Stimulated activated CD4-positive, alpha-beta T cell treated with anti-CD3 and anti-CD28 coated beads, Interleukin-12 subunit alpha, Interleukin-12 subunit beta, amount 100 ng/mL, for 24 hours (primary cell): ENCODE results near the gene CHSY1.
A peak's percentile ranks its signal among the peaks of the same experiment; 100 is the strongest.

Source experiments
- DNase-seq, 2 experiments: peaks; one replicate each; pipeline ENCODE4 v3.0.0-alpha.2; 2020; ENCODE audit warnings: low read depth in 2 of 2

CHSY1 gene

DNA sequence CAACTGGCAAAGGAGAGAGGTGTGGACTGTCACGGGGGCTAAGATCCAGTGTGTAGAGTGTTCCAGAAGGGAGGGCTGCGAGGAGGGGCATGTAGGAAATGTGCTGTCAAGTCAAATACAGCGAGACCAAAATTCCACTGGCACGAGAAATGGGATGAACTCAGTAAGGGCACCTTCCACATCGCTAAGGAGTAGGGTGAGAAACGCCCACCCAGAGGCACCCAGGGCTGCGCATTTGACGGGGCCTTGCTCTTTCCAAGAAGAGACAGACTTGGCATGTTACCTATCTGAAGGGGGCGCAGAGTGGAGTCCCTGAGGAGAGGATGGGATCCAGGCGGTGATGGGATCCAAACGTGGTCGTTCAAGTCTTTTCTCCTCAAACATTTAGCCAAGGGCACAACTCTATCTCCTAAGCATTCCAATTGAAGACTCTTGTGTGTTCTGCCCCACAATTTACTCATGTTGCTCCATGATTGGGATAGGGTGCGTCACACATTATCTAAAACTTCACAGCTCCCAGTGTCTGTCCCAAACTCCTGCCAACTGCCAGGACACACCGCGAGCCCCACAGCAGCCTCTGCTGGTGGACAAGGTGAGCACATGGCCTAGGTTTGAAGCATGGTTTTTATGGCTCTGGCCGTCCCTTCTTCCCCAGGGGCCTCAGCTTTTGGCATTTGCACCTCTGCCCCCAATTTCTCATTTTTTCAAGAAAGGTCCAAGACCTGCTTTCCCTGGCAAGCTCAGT is 17.8 kb upstream of the CHSY1 start:
- no peak for DNase-seq

DNA sequence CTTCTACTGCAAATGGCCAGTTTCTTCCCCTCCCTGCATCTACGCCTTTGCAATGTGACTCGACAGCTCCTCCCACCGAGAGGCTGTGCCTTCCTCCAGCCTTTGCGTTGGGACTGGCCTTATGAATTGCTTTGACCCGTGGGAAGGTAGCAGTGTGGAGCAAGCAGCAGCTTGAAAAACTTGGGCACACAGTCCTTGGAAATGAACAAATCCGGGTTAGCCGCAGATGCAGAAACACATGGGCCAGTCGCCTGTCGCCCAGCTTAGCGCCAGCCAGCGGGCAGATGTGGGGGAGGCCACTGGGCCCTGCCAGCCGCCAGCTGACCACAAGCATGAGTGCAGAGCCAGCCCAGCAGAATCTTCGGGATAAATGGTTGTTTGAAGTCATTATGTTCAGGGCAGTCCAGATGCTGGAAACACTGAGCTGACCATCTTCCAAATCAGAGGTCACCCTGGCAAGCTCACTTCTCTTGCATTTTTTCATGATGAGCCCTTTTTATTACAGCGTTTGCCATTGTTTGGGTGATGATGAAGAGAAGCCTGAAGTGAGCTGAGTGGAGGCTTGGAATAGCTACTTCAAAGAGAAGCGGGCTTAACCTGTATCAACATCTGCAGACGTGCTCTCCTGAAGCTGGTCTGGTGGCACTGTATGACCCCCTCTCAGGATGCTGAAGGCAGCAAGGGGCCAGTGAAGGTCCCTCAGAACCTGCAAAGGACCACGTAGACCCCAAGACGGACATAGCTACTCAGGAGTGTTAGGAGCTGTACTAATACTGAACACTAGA is 15.7 kb upstream of the CHSY1 start:
- no peak for DNase-seq

DNA sequence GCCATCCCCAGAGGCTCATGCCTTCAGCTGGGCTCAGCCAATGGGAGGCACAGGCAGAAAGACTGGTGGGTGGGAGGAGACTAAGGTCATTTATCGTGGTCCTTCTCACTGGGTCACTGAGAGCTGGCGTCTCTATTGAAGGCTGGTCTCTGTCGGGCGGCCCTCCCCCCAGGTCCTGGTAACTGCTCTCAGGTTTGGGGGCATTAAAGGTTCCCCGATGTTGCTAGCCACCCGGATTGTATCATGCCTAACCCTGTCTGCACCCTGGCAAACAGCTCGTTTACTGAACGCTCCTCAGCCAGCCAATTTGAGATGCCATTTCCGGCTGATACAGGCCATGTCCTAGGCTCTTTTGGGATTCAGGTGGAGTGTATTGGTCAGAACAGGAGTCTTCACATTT is 14.9 kb upstream of the CHSY1 start:
- DNase-seq: no peak

DNA sequence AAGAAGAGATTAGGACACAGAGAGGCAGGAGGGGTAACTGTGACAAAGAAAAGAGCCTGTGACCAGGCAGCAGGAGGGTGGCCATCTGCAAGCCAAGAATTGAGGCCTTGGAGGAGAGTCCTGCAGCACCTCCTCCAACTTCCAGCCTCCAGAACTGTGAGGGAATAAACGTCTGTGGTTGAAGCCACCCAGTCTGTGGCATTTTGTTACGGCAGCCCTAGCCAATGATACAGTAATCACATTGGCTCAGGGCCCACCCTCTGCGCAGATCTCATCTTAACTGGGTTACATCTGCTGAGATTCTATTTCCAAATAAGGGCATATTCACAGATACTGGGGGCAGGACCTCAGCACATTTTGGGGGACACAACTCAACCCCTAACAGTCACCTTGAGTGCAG is 14.2 kb upstream of the CHSY1 start:
- no peak for DNase-seq

DNA sequence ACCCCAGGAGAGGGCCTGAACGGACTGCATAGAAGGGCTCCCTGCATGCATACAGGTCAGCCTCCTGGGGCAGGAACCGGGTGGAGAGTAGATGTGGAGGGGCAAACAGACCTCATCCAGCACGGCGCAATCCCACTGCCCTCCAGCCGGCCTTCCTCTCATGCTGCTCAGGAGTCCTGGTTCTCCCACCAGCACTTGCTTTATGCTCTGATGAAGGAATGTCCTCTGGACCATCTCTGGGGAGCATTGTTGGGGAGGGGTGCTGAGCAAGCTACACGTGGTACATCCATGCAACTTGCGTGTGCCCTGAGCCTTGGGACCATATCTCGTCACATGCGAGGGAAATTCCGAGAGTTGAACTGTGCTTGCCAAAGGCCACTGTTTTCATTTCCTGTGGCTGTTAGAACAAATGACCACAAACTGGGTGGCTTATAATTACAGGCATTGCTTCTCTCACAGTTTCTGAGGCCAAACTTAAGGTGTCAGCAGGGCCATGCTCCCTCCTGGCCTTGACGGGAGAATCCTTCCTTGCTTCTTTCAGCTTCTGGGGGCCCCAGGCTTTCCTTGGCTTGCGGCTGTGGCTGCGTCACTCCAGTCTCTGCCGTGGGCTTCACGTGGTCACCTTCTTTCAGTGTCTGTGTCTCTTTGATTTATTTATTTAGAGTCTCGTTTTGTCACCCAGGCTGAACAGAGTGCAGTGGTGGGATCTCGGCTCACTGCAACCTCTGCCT is 13.2 kb upstream of the CHSY1 start:
- no peak for DNase-seq

DNA sequence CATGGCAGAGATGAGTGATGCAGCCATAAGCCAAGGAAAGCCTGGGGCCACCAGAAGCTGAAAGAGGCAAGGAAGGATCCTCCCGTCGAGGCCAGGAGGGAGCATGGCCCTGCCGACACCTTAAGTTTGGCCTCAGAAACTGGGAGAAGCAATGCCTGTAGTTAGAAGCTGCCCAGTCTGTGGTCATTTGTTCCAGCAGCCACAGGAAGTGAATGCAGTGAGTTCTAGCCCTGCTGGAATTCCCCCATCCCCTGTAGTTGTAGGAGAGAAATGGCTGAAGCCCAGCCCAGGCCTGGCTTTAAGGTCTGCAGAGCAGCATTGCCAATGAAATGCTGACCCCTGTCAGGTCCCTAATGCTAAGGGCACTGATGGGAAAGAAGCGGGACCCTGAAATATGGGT is 12.2 kb upstream of the CHSY1 start:
- no peak for DNase-seq

DNA sequence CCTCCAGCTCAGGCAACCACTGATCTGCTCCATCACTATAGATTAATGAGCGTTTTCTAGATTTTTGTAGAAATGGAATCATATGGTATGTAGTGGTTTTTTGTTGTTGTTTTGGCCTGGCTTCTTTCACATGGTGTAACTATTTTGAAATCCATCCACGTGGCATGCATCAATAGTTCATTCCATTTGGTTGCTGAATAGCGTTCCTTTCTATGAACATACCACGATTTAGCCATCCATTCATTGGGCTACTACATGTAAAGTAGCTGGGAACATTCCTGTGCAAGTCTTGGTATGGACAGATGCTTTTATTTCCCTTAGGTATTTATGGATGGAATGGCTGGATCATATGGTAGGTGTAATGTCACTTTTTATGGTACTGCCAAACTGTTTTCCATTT is 10.7 kb upstream of the CHSY1 start:
- no peak for DNase-seq

DNA sequence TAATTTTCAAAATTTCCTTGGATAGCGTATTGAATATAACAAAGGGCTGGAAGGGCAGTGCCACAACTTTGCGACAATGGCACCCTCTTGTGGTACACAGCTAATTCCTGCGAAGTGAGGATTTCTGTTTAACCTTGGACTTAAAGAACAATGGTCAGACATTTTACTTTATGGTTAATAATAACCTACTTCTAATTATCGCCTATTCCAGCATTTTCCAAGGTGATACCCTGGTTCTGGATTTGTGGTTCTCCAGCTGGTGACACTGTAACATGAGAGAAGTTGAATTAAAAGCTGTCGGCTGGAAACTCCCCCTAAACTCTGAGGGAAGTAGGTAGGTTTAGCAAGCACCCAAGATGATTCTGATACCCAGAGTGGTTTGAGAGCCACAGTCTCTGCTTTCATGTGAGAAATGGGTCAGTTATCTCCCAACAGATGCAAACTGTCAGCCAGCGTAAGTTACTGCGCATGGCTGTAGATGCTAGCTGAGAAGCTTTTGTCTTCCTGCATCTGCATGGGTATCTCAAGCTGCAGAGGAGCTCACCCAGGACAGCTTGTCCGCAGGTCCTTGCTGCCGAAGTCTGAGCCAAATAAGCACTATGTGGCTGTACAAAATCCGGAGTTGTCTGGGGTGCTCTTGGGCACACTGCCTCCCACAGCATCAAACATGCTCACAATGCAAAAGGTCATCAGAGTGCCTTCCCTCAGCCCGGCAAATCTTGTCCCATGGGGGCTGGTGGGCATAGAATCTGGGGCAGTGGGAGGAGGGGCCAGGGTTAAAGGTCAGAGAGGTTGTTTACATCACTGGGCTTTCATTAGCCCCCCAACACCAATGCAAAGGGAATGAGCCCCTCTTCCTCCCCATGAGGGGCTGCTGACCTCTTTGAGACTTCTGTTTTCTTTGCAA is 6.6 kb upstream of the CHSY1 start:
- peak in 1 of 2 experiments; percentile 36 for DNase-seq

DNA sequence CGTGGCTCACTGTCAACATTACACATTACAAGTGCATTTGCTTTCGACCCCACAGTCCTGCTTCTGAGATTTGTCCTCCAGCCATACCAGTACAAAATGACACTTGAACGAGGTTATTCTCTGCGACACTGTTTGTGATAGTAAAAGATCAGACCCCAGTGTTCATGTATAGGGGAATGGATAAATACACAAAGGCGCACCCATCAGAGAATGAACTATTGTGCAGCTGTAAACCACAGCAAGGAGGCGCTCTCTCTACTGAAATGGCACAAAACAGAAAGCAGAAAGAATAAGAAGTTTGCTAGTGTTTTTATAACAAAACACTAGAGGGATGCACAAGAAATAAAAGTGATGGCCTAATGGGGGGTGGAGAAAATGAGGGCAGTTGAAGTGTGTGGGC is 4.9 kb upstream of the CHSY1 start:
- no peak for DNase-seq

DNA sequence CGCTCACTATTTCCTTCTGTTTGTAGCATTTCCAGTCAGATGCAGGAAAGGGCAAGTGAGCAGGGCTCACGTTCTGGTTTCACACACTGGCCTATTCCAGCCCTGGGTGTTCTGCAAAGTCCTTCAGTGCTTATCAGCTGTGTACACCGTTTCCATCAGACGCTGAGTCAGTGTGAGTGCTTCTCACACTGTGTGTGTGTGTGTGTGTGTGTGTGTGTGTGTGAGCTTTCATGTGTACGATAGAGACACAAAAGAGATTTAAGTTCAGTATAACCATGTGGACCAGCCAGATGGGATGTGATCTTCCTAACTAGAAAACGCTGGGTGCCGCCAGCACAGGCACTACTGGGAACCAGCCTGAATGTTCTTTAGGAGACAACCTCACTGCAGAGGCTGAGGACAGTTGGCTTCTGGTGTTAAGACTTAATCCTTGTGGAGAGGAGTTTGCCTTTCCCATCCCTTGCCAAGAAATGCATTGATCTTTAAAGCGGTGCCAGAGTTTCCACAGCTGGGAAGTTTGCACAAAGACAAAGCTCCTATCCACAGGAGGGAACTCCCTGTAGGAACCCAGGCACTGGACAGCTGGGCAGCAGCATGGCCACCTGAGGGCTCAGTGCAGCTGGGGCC is 3.9 kb upstream of the CHSY1 start:
- DNase-seq: no peak

DNA sequence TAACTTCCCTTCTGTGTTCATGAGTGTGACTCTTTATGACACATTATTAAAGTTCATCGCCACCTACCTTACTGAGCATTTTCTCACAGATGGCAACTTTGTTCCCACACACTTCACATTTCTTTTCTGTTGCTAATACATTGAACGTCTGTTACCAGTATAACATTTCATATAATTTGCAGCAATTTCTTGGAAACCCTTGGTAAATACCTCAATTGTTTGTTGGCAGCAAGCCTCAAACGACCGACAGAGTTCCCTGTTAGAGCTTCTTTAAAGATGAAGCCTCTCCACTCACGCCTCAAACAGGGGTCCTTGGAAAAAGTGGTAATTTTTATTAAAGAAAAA is 3.2 kb upstream of the CHSY1 start:
- DNase-seq: no peak

DNA sequence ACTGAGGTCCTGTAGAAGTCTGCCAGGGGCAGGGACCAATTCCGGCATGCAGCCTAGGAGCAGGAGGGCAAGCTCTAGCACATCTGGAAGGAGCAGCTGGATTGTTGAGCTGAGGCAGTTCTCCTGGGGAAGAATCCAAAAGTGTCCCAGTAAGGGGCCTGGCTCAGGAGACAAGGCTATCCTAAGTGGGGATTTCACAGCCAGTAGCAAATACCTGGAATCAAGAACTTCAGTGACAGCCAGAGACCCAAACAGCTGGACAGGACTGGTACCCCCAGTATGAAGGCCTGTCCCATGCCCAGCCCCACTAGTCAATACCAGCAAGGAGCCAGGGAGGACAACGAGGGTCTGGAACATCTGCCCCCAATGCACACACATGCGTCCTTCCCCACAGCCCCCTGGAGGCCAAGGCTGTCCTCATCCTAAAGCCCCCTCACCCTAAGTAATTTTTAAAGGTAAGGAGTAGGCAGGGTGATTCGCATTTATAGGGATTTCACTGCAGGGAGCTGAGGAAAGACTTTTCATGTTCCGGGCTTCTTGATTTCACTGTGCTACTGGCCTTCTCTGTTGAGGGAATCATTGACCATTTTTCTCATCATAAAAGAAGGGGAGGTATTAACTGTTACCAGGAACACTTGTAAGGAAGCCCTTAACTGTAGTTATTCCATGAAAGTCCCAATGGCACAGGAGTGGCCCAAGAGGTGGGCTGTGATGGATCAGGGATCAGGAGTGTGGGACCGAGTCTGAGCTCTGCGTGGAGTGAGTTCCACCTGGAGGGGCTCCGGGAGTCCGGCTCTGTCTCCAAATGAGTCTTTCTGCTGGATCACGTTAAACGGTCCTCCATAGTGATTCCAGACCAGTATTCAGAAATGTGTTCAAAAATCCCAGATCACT is 2.6 kb upstream of the CHSY1 start:
- no peak for DNase-seq

DNA sequence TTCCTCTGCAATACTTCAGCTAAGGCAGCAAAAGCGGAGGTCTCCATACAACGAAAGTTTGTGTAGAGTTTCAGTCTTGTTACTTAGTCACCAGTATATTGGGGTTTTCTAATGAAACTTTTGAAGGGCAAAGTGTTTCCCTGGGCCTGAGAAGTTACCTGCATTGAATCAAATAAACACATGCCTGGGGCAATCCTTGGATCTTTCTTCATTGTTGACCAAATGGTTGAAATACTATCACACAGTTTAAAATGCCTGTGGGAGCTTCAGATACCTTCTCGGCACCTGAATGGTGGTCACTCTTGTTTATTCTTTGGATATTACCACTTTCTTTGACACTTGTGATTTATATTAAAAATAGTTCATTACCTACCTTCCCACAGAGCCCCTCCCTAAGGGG is 988 bp upstream of the CHSY1 start:
- no peak for DNase-seq

DNA sequence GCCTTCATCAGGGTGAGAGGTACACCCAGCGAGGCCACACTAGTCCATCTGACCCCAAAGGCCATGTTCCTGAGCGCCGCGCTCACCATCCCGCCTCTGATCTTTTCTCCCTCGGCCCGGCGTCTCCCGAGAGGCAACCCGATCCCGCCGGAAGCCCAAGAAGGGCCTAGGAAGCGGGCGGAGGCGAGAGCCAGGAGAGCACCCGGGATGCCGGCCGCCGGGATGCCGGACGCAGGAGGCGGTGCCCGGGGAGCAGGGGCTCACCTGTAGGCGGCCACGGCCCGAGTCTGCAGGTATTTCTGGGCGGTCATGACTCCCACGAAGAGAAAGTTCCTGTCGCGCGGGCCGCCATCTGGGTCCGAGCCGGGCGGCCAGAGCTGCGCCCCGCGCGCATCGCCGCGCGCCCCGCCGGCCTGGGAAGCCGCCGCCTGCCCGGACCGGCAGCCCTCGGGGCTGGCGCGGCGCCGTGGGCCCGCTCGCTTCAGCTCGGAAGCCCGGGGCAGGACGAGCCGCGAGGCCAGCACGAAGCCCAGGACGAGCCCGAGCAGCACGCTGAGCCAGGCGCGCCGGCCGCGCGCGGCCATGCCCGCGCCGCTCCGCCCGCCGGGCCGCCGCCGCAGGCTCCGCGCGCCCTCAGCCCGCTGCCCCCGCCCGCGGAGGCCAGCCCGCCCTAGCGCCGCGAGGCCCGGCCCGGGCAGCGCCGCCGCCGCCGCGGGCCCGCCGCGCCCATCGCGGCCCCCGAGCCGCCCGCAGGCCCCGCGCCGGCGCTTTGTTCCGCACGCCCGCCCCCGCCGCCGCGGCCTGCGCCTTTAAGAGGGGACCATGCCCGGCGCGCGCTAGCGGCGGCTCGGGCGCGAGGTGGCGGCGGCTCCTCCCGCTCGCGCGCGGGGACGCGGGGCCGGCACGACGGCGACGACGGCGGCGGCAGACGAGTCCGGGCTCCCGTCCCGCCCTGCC is 697 bp downstream of the CHSY1 start:
- peak in 1 of 2 experiments; percentile 19 for DNase-seq

DNA sequence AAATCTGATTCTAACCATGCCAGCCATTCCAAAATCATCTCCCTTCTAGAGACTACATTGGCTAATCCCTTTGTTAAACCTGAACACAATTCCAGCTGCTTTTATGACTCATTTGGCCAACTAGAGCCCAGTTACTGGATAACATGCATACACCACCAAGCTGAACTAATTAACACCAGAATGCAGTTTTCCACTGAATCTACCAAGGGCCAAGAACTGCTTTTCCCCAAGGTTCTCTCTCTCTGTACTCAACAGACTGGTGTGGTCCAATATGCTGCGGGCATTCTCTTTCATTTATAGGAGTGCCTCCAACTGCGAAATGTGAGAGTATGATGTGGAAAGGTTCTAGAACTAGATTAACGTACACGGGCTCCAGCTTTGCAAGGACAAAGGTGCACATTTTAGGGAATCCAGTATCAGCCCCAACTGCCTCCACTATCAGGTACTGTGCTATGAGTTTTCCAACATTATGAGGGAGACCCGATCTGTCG is 1.5 kb downstream of the CHSY1 start:
- no peak for DNase-seq

DNA sequence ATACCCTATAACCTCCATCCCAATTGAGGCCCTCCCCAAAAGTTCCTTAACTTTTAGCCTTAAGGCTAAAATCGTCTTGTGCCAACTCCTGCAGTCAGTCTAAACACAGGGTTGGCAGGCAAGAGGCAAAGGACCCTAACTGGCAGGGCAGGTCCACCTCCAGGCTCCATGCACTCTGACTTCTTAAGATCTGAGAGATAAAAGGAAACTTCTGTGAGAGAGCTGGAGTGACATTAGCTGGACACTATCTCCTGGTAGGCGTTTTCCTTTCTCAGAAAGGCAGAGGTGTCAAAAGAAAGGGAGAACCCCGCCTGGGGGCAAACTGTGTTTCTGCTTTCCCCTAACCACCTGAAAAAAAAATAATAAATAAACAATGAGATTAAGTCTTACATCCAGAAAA is 3.6 kb downstream of the CHSY1 start:
- no peak for DNase-seq

DNA sequence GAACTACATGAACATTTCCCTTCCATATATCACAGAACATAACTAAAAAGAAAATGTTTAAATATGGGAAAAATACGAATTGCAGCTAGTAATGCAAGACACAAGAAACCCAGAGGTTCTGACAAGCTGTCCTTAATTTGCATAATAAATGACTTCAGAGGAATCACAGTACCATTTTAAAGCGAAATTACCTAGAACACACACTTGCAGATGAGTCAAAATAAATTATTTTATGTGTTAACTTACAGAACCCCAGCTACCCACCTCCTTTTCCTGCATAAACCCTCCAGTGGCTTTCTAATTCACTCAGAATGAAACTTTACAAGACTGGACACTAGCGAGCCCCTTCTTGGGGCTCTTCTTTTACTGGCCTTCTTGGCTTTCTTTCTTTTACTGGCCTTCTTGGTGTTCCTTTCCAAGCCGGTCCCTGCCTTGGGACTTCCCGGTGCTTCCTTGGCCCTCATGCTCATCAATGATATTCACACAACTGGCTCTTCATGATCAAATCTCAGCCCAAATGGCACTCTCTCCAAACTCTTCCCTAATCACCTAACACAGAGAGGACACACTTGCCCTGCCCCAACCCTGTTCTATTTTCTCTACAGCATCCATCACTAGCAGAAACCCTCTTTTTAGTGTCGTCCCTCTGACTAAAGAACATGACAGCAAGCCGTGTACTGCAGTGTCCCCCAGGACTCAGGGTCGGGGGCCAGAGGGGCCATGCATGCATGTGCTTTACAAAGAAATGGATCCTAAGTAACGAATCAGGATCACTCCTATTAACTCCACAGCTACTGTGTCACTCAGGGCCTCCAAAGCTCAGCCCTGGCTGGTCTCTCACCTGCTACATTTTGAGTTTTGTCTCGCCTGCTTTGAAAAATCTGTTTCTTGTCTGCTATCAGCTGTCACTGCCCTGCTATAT is 4.8 kb downstream of the CHSY1 start:
- DNase-seq: no peak

DNA sequence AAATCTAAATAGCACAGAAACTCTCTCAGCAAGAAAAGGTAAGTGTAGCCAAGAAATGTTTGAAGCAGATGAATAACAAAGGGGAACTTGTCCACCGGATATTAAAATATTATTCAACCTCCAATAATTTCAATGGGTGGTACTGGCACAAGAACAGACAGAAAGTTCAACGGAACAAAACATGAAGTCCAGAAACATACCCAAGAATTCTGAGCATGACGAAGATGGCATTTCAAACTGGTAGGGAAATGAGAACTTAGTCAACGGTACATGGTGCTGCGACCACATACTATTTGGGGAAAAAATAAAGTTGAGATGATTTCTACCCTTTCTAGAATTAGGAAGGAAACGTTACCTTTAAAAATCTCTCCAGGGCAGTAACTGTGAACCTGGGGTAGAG is 5.5 kb downstream of the CHSY1 start:
- no peak for DNase-seq
